GM19328 (cell line): ENCODE measurements around the gene INPP5A.

Experiments used
- ATAC-seq: cut with Tn5 transposase; IDR thresholded peaks from one replicate; pipeline ENCODE4 v1.9.1; 2021; ENCODE audit warnings: mild to moderate bottlenecking, moderate library complexity; ENCODE audit not compliant: unreplicated experiment

Gene INPP5A

DNA sequence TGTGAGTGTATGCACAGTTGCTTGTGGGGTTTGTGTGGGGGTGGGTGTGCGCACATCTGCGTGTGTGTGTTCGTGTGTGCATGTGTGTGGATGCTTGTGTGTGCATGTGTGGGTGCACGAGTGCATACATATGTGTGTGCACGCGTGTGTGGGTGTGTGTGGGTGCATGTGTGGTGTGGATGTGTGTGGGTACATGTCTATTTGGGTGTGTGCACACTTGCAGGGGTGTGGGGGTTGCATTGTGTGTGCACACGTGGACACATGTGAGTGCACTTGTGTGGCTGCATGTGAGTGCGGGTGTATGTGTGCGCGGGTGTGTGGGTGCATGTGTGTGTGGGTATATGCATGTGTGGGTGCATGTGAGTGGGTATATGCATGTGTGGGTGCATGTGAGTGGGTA is 174.7 kb downstream of the INPP5A start:
- no peak for ATAC-seq

- ATAC-seq = no peak
These were observed 175.2 kb downstream of the INPP5A start for GRCh38 chr10:132712743-132713142.

DNA sequence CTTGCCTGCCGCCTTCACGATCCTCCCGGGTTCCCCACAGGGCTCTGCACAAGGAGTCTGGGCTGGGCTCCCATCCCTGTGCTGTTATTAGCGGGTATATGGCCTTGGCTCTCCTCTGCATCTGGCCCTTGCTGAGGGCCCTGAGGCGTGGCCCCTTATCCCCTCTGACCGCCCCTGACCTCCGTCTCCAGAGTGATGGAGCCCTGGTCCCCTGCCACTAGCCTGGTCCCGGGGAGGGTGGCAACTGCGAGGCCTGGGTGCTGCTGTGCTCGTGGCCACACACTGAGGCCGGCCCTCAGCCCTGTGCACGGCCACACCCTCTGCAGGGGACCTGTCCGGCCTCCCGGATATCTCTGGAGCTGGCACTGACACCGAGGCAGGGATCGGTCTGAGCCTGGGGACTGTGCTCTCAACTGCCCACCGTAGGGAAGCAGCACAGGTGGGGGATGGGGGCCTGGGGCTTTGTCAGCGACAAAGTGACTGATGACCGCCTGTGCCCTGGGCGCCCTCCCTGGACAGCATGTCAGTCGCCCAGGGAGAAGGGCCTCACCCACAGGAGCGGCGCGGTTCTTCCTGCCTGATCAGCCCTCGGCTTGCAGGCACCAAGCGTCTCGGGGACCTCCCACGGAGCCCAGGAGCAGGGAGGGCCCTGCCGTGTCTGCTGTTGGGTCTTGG is 176.0 kb downstream of the INPP5A start:
- ATAC-seq = no peak

GRCh38 chr10:132714096-132714985 is 176.8 kb downstream of the INPP5A start:
- no peak for ATAC-seq

DNA sequence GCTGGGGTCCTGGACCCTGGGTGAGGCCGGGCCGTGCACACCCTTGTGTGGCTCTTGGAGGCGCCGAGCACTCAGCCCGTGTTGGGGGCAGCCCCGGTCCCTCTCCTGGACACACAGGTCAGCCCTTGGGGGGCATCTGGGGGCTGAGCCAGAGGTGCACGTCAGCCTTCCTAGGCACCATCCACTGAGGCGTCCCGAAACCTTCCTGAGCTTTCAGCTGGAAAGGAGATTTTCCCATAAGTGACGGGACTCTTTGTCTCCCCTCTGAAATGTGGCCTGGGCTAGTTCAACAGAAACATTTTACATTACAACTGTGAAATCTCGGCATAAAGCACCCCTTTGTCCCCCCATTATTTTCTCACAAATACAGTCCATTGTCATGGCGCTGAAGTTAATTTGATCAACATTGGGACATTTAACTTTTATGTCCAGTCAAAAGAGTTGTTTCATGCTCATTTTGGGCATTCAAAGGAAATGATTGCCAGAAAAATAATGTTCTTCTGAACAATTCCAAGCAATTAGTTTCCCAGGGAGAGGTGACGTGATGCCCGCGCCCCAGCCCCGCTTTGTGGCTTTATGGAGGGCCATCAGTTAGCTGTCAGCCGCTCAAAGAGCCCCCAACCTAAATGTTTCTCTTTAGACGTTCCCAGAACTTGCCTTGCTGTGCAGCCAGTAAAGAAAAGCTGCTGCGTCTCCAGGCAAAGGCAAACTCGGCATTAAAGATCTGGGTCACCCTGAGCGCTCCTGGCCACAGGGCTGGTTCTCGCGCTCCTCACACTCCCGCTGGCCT is 177.6 kb downstream of the INPP5A start:
- ATAC-seq = no peak

GRCh38 chr10:132715776-132716680 is 178.4 kb downstream of the INPP5A start:
- ATAC-seq = no peak

GRCh38 chr10:132716691-132717490 is 179.3 kb downstream of the INPP5A start:
- no peak for ATAC-seq

- ATAC-seq = no peak
These were observed 184.1 kb downstream of the INPP5A start for GRCh38 chr10:132721725-132722124.

- no peak for ATAC-seq
These were observed 185.1 kb downstream of the INPP5A start for GRCh38 chr10:132722394-132723329.

DNA sequence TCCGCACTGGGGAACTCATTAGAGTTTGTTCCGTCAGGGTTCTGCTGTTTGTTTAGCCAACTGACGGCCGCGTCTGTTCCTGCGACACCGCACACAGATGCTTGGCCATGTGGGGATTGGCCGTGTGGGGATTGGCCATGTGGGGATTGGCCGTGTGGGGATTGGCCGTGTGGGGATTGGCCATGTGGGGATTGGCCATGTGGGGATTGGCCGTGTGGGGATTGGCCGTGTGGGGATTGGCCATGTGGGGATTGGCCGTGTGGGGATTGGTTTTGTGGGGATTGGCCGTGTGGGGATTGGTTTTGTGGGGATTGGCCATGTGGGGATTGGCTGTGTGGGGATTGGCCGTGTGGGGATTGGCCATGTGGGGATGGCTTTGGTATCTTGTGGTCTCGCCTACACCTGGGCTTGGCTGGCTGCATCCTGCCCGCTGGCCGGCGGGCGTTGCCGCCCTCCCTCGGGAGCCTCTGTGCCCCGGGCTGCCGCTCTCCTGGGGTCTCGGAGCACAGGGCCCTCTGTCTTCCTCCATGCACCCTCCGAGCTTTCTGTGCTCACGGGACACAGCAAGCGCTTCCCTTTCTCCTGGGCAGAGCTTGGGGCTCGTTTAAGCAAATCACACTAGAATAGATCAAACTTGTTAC is 185.9 kb downstream of the INPP5A start:
- ATAC-seq = no peak

DNA sequence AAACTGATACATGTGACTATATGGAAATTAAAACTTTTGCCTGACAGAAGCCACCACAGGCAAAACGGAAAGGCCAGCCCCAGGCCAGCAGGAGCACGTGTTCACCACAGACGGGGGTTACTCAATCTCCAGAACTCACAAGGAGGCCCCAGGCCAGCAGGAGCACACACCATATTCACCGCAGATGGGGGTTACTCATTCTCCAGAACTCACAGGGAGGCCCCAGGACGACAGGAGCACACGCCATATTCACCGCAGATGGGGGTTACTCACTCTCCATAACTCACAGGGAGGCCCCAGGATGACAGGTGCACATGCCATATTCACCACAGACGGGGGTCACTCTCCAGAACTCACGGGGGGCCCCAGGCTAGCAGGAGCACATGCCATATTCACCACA is 186.9 kb downstream of the INPP5A start:
- ATAC-seq = no peak

GRCh38 chr10:132725202-132725601 is 187.6 kb downstream of the INPP5A start:
- ATAC-seq = no peak

DNA sequence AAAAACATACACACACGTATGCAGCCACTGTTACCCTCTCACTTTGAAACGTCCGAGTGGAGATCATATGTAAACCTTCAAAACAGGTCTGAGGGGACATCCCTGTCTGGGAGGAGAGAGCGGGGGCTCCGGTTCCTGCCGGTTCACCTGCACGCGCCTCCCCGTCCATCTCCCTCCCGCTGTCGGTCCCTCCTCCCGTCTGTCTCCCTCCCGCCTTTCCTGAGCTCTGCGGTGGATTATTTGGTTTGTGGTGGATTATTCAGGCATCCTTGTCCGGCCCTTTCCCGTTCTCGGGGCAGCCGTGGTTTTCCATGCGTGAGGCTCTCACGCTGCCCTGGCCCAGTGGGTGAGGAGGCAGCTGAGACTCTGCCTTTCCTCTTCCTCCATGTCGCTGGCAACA is 188.6 kb downstream of the INPP5A start:
- no peak for ATAC-seq

- ATAC-seq = no peak
These were observed 189.4 kb downstream of the INPP5A start for GRCh38 chr10:132726951-132727350.

- ATAC-seq = no peak
These were observed 189.8 kb downstream of the INPP5A start for GRCh38 chr10:132727411-132727810.

GRCh38 chr10:132728321-132728720 is 190.7 kb downstream of the INPP5A start:
- ATAC-seq = no peak

GRCh38 chr10:132728741-132729140 is 191.2 kb downstream of the INPP5A start:
- ATAC-seq = no peak
